GF-D8 (cell line): Measurements from ENCODE around the gene IMMT.

Source experiments
- DNase-seq: peaks from one replicate; lab custom pipeline; 2025; lab: John Stamatoyannopoulos, UW

The IMMT gene

GRCh38 chr2:86143307-86143706 is 52.0 kb downstream of the IMMT start:
- DNase-seq: peak; percentile 5

- DNase-seq: no peak
These were observed 52.6 kb downstream of the IMMT start for GRCh38 chr2:86142436-86143257.

GRCh38 chr2:86140969-86141392 is 54.3 kb downstream of the IMMT start:
- no peak for DNase-seq

GRCh38 chr2:86139981-86140380 is 55.3 kb downstream of the IMMT start:
- DNase-seq: no peak

- DNase-seq: no peak
These were observed 56.3 kb downstream of the IMMT start for GRCh38 chr2:86138736-86139625.

GRCh38 chr2:86136141-86136540 is 59.1 kb downstream of the IMMT start:
- DNase-seq: no peak

- no peak for DNase-seq
These were observed 59.6 kb downstream of the IMMT start for GRCh38 chr2:86135653-86136052.

- no peak for DNase-seq
These were observed 60.6 kb downstream of the IMMT start for GRCh38 chr2:86134709-86135108.

GRCh38 chr2:86124683-86125082 is 70.6 kb downstream of the IMMT start:
- no peak for DNase-seq

- DNase-seq: no peak
These were observed 71.8 kb downstream of the IMMT start for GRCh38 chr2:86123328-86123925.

- DNase-seq: no peak
These were observed 77.1 kb downstream of the IMMT start for GRCh38 chr2:86118130-86118529.

GRCh38 chr2:86107031-86107430 is 88.2 kb downstream of the IMMT start:
- peak; percentile 2 for DNase-seq

- peak; percentile 87 for DNase-seq
These were observed 89.0 kb downstream of the IMMT start, which contains the start of gene PTCD3 for GRCh38 chr2:86105969-86106945. TSS of gene PTCD3 (plus strand) at chr2:86106235. CDS start at chr2:86106248, 13 bp downstream.

GRCh38 chr2:86105252-86105968 is 89.9 kb downstream of the IMMT start, which contains the start of gene POLR1A:
TSS of gene POLR1A (minus strand) at chr2:86105886. CDS start at chr2:86105776, 110 bp downstream.
- DNase-seq: peak; percentile 82

- no peak for DNase-seq
These were observed 93.1 kb downstream of the IMMT start for GRCh38 chr2:86102157-86102556.

GRCh38 chr2:86097913-86098312 is 97.3 kb downstream of the IMMT start:
- no peak for DNase-seq

- DNase-seq: no peak
These were observed 98.0 kb downstream of the IMMT start for GRCh38 chr2:86097114-86097896.

- no peak for DNase-seq
These were observed 101.0 kb downstream of the IMMT start for GRCh38 chr2:86094229-86094628.
